GM23338 (cell line): ENCODE data around the gene TMEM229A. TPM values are rescaled to one million over a fixed set of nuclear protein-coding genes. Genes with fewer than 3 reads are reported as not detected.
"Not testable (repeated sequence)": the region's sequence is repeated elsewhere in the genome, so short reads cannot be mapped to it uniquely, and the experiment has no call there.

Source experiments
- ATAC-seq: fragments of 200-7000 bp; cut with Tn5 transposase; 3 replicates; pipeline ENCODE4 v1.9.1; 2020
- DNase-seq: peaks from one replicate; pipeline ENCODE4 v3.0.0-alpha.2; 2015; ENCODE audit warnings: low spot score
- H2AFZ ChIP-seq: fragments of 200-600 bp; sonication (generic); 2 replicates; pipeline ENCODE4 v1.8.0; 2016; ENCODE audit warnings: antibody characterized with exemption, mild to moderate bottlenecking, moderate library complexity
- H3F3A ChIP-seq: fragments of 200-600 bp; sonication (generic); replicated peaks from 2 replicates; pipeline ENCODE4 v1.8.0; 2017; ENCODE audit warnings: antibody characterized with exemption, mixed run types, low read depth
- H3K27ac ChIP-seq: fragments of 200-600 bp; sonication (generic); 2 replicates; pipeline ENCODE4 v1.6.1; 2016; ENCODE audit warnings: low read depth
- H3K27me3 ChIP-seq: fragments of 200-600 bp; sonication (generic); 2 replicates; pipeline ENCODE4 v1.8.0; 2016; ENCODE audit warnings: mild to moderate bottlenecking, mixed run types, moderate library complexity; ENCODE audit not compliant: insufficient read depth
- H3K36me3 ChIP-seq: fragments of 200-600 bp; sonication (generic); 2 replicates; pipeline ENCODE4 v1.8.0; 2016; ENCODE audit warnings: mild to moderate bottlenecking; ENCODE audit not compliant: insufficient read depth
- H3K4me1 ChIP-seq: fragments of 200-600 bp; sonication (generic); 2 replicates; pipeline ENCODE4 v1.8.0; 2016; ENCODE audit warnings: mild to moderate bottlenecking, moderate library complexity; ENCODE audit not compliant: insufficient read depth
- H3K4me2 ChIP-seq: fragments of 200-600 bp; sonication (generic); 2 replicates; pipeline ENCODE4 v1.7.1; 2017; ENCODE audit warnings: mixed run types
- H3K4me3 ChIP-seq: fragments of 200-600 bp; sonication (generic); 2 replicates; pipeline ENCODE4 v1.6.1; 2016; ENCODE audit warnings: mixed run types
- H3K79me2 ChIP-seq: fragments of 200-600 bp; sonication (generic); replicated peaks from 2 replicates; pipeline ENCODE4 v1.8.0; 2017; ENCODE audit warnings: mild to moderate bottlenecking; ENCODE audit not compliant: insufficient read depth
- H3K9me2 ChIP-seq: fragments of 200-600 bp; sonication (generic); 2 replicates; pipeline ENCODE4 v1.8.0; 2017; ENCODE audit not compliant: insufficient read depth
- H4K20me1 ChIP-seq: fragments of 200-600 bp; sonication (generic); replicated peaks from 2 replicates; pipeline ENCODE4 v1.8.0; 2017; ENCODE audit warnings: mild to moderate bottlenecking; ENCODE audit not compliant: insufficient read depth
- H3K27ac Mint-ChIP-seq: 2 replicates; pipeline ENCODE4 v1.8.0; 2020; ENCODE audit warnings: inconsistent platforms, mild to moderate bottlenecking, moderate library complexity, mixed read lengths
- H3K27me3 Mint-ChIP-seq: 3 replicates; pipeline ENCODE4 v1.8.0; 2022; ENCODE audit warnings: low read depth, mild to moderate bottlenecking, moderate library complexity, mixed read lengths, inconsistent platforms; ENCODE audit not compliant: insufficient read depth, poor library complexity
- H3K36me3 Mint-ChIP-seq: 3 replicates; pipeline ENCODE4 v1.8.0; 2021; ENCODE audit warnings: low read depth, mild to moderate bottlenecking, inconsistent platforms, moderate library complexity, mixed read lengths
- H3K4me1 Mint-ChIP-seq: 3 replicates; pipeline ENCODE4 v1.8.0; 2020; ENCODE audit warnings: mild to moderate bottlenecking, inconsistent platforms, mixed read lengths
- H3K4me3 Mint-ChIP-seq: 3 replicates; pipeline ENCODE4 v1.8.0; 2021; ENCODE audit warnings: moderate library complexity, mild to moderate bottlenecking, inconsistent platforms, mixed read lengths
- H3K9me3 Mint-ChIP-seq: 3 replicates; pipeline ENCODE4 v1.8.0; 2020; ENCODE audit warnings: moderate library complexity, mild to moderate bottlenecking, inconsistent platforms, mixed read lengths
- CREB1 ChIP-seq: fragments of 250-450 bp; sonication (Bioruptor Pico); IDR thresholded peaks from 2 replicates; pipeline ENCODE4 v1.5.0; 2020; ENCODE audit warnings: low read depth, mild to moderate bottlenecking, moderate library complexity
- ETS1 ChIP-seq: IDR thresholded peaks from 2 replicates; pipeline ENCODE4 v1.6.1; 2016; ENCODE audit warnings: antibody characterized with exemption
- EZH2 ChIP-seq: fragments of 200-600 bp; sonication (generic); IDR thresholded peaks from one replicate; pipeline ENCODE4 v1.8.0; 2017; ENCODE audit warnings: antibody characterized with exemption, mild to moderate bottlenecking, low read depth; ENCODE audit not compliant: unreplicated experiment
- EZH2phosphoT487 ChIP-seq: fragments of 200-600 bp; sonication (generic); IDR thresholded peaks from one replicate; pipeline ENCODE4 v1.8.1; 2018; ENCODE audit warnings: antibody characterized with exemption; ENCODE audit not compliant: unreplicated experiment
- JUNB ChIP-seq: IDR thresholded peaks from one replicate; pipeline ENCODE4 v1.6.1; 2016; ENCODE audit warnings: antibody characterized with exemption; ENCODE audit not compliant: unreplicated experiment
- NANOG ChIP-seq: IDR thresholded peaks from 2 replicates; pipeline ENCODE4 v1.6.1; 2016; ENCODE audit warnings: antibody characterized with exemption, borderline replicate concordance
- POLR2AphosphoS5 ChIP-seq: IDR thresholded peaks from 2 replicates; pipeline ENCODE4 v1.6.1; 2016; ENCODE audit warnings: antibody characterized with exemption, low read depth
- REST ChIP-seq: IDR thresholded peaks from one replicate; pipeline ENCODE4 v1.6.1; 2018; ENCODE audit warnings: antibody characterized with exemption; ENCODE audit not compliant: unreplicated experiment
- STAT1 ChIP-seq: IDR thresholded peaks from one replicate; pipeline ENCODE4 v1.6.1; 2016; ENCODE audit warnings: antibody characterized with exemption; ENCODE audit not compliant: unreplicated experiment
- ZNF114 ChIP-seq: fragments of 250-450 bp; sonication (Bioruptor Pico); IDR thresholded peaks from 2 replicates; pipeline ENCODE4 v1.5.0; 2020; ENCODE audit warnings: mild to moderate bottlenecking, moderate library complexity
- ZNF331 ChIP-seq: fragments of 250-450 bp; sonication (Bioruptor Pico); IDR thresholded peaks from 2 replicates; pipeline ENCODE4 v1.5.0; 2020; ENCODE audit warnings: low read depth, mild to moderate bottlenecking, moderate library complexity
- ZNF462 ChIP-seq: fragments of 250-450 bp; sonication (Bioruptor Pico); IDR thresholded peaks from 2 replicates; pipeline ENCODE4 v1.5.0; 2020; ENCODE audit warnings: mild to moderate bottlenecking, moderate library complexity
- polyA plus RNA-seq: library from polyadenylated mRNA; unstranded; fragments of >200 nt; fragmentation: Nextera tagmentation; extraction: Ambion mirVana; gene quantifications from 2 replicates; pipeline ENCODE4 v1.2.1, GENCODE V29; 2016
- total RNA-seq: library from RNA; depleted of rRNA; stranded (reverse); fragments of >200 nt; shearing (Covaris generic); gene quantifications from 2 replicates; pipeline ENCODE4 v1.2.3, GENCODE V29; 2014

TMEM229A gene
- total and polyA plus RNA-seq, 2 experiments from 2014 or later = 0.63 to 0.80 TPM

- H3K27ac Mint-ChIP-seq, H4K20me1 ChIP-seq, ATAC-seq, H3K9me3 Mint-ChIP-seq, H3K79me2 ChIP-seq, H3K4me3 Mint-ChIP-seq, H3K27me3 ChIP-seq, H3K27ac ChIP-seq, H3K4me1 ChIP-seq, H3K4me2 ChIP-seq, H3K36me3 Mint-ChIP-seq, H2AFZ ChIP-seq, H3K27me3 Mint-ChIP-seq, DNase-seq, H3K9me2 ChIP-seq, H3F3A ChIP-seq, H3K4me1 Mint-ChIP-seq, H3K36me3 ChIP-seq, H3K4me3 ChIP-seq: not testable (repeated sequence)
These were observed 8.5 kb downstream of the TMEM229A start for GRCh38 chr7:124024329-124024728.

GRCh38 chr7:124022551-124022950 lies 10.3 kb downstream of the TMEM229A start:
- no peaks in the 10 kb centered on the region for H3K36me3 ChIP-seq
- H3K4me3 Mint-ChIP-seq = no peak overlapping the region
- H3F3A ChIP-seq = no peaks in the 10 kb centered on the region
- no peaks in the 10 kb centered on the region for H3K9me3 Mint-ChIP-seq
- H3K4me3 ChIP-seq = no peak overlapping the region
- H4K20me1 ChIP-seq = no peaks in the 10 kb centered on the region
- no peaks in the 10 kb centered on the region for H3K36me3 Mint-ChIP-seq
- no peaks in the 10 kb centered on the region for H3K79me2 ChIP-seq
- no peak for DNase-seq
- H3K4me1 ChIP-seq = 0 out of 2 replicates have a peak, but pooled peaks cover 5% of the 10 kb centered on the region
- peak overlapping the region; percentile 4; the same call in 1 of the 2 replicates for H2AFZ ChIP-seq
- H3K27me3 ChIP-seq = no peaks in the 10 kb centered on the region
- H3K27ac ChIP-seq = no peak overlapping the region
- no peaks in the 10 kb centered on the region for H3K27me3 Mint-ChIP-seq
- H3K4me1 Mint-ChIP-seq = peaks cover 7% of the 10 kb centered on the region
- ATAC-seq = no peak
- H3K27ac Mint-ChIP-seq = peak overlapping the region; percentile 49
- H3K9me2 ChIP-seq = 0 out of 2 replicates have a peak, but pooled peaks cover 6% of the 10 kb centered on the region
- H3K4me2 ChIP-seq = no peak overlapping the region
- no peak for TF ChIP-seq ZNF331
- TF ChIP-seq NANOG = no peak
- TF ChIP-seq EZH2 = no peak
- no peak for TF ChIP-seq STAT1
- TF ChIP-seq EZH2phosphoT487 = no peak
- no peak for TF ChIP-seq CREB1 (CRISPR knock-in tag)
- no peak for TF ChIP-seq JUNB
- no peak for TF ChIP-seq ZNF462 (CRISPR knock-in tag)
- TF ChIP-seq REST = no peak
- TF ChIP-seq ZNF114 (CRISPR knock-in tag) = no peak
- TF ChIP-seq POLR2AphosphoS5 = no peak
- TF ChIP-seq ETS1 = no peak
